ENCODE results near the gene MS4A13. TPM values are rescaled to one million over a fixed set of nuclear protein-coding genes. Genes with fewer than 3 reads are reported as not detected.

The MS4A13 gene
- total RNA-seq, 1 donor, result not detected

DNA sequence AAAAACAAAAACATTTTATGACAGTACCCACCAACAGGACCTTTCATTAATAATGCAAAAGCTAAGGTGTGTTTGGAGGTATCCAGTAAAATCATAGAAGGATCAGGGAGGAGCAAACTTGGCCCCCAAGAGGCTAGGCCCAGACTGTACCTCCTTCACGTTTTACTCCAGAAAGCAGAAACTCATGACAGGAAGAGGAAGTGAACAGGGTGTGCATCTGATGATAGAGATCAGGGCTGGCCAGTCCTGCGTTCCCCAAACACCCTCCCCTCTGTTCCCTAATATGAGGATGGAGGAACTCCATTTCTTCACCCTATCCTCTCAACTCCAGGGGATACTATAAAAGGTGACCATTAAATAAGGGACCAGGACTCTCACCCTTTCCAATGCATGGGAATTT, 32.8 kb upstream of the MS4A13 start:
- no peaks in the 10 kb centered on the region for H3K4me1 ChIP-seq (ENCODE audit: insufficient read depth, low read length)
- TF ChIP-seq, protein P1, sequence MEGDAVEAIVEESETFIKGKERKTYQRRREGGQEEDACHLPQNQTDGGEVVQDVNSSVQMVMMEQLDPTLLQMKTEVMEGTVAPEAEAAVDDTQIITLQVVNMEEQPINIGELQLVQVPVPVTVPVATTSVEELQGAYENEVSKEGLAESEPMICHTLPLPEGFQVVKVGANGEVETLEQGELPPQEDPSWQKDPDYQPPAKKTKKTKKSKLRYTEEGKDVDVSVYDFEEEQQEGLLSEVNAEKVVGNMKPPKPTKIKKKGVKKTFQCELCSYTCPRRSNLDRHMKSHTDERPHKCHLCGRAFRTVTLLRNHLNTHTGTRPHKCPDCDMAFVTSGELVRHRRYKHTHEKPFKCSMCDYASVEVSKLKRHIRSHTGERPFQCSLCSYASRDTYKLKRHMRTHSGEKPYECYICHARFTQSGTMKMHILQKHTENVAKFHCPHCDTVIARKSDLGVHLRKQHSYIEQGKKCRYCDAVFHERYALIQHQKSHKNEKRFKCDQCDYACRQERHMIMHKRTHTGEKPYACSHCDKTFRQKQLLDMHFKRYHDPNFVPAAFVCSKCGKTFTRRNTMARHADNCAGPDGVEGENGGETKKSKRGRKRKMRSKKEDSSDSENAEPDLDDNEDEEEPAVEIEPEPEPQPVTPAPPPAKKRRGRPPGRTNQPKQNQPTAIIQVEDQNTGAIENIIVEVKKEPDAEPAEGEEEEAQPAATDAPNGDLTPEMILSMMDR (IDR thresholded peaks at IDR 0.05; ENCODE audit: extremely low read depth, low read depth, low read length), result no peak
- DNase-seq (ENCODE audit: insufficient read length, low spot score, missing footprints), result no peak
- no peaks in the 10 kb centered on the region for H3K27me3 ChIP-seq (ENCODE audit: insufficient read depth, low read length)
- no peaks in the 10 kb centered on the region for H3K79me2 ChIP-seq (ENCODE audit: insufficient read depth, low read length)
- H4K20me1 ChIP-seq (ENCODE audit: insufficient read depth, low read length), result no peaks in the 10 kb centered on the region
- H3K27ac ChIP-seq (ENCODE audit: low read depth, low read length), result no peak overlapping the region
- peaks cover 3% of the 10 kb centered on the region for H3K9me3 ChIP-seq (ENCODE audit: low read depth, low read length)
- no peak overlapping the region for H2AFZ ChIP-seq (ENCODE audit: low read length)
- H3K4me2 ChIP-seq (ENCODE audit: insufficient read depth, low read length), result no peak overlapping the region
- no peak overlapping the region for H3K4me3 ChIP-seq (ENCODE audit: insufficient read depth, low read length)
- H3K36me3 ChIP-seq (ENCODE audit: insufficient read depth, low read length), result no peaks in the 10 kb centered on the region

DNA sequence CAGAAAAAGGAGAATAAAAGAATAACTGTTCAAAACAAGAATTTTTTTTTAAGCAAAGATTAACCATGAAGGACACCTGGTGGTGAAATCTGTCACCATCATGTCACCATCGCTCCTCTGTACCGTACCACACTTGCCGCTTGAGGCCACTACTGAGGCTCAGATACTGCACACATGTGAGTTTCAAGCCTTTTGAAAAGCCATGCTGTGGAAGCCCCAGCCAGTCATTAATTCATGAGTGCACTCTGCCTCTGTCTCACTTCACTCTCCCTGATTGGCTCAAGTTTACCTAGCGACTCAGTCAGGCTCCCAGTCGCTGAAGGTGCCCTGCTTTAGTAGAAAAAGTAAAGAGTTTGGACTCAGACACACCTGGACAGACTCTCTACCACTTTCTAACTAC, 29.2 kb upstream of the MS4A13 start:
- TF ChIP-seq, protein P1 (IDR thresholded peaks at IDR 0.05; ENCODE audit: extremely low read depth, low read depth, low read length), result no peak
- peaks cover 3% of the 10 kb centered on the region for H3K9me3 ChIP-seq (ENCODE audit: low read depth, low read length)
- no peaks in the 10 kb centered on the region for H3K79me2 ChIP-seq (ENCODE audit: insufficient read depth, low read length)
- H3K27ac ChIP-seq (ENCODE audit: low read depth, low read length), result no peak overlapping the region
- no peaks in the 10 kb centered on the region for H3K36me3 ChIP-seq (ENCODE audit: insufficient read depth, low read length)
- H3K4me2 ChIP-seq (ENCODE audit: insufficient read depth, low read length), result no peak overlapping the region
- H3K27me3 ChIP-seq (ENCODE audit: insufficient read depth, low read length), result no peaks in the 10 kb centered on the region
- H2AFZ ChIP-seq (ENCODE audit: low read length), result no peak overlapping the region
- H3K4me3 ChIP-seq (ENCODE audit: insufficient read depth, low read length), result no peak overlapping the region
- H4K20me1 ChIP-seq (ENCODE audit: insufficient read depth, low read length), result no peaks in the 10 kb centered on the region
- no peaks in the 10 kb centered on the region for H3K4me1 ChIP-seq (ENCODE audit: insufficient read depth, low read length)
- no peak for DNase-seq (ENCODE audit: insufficient read length, low spot score, missing footprints)

DNA sequence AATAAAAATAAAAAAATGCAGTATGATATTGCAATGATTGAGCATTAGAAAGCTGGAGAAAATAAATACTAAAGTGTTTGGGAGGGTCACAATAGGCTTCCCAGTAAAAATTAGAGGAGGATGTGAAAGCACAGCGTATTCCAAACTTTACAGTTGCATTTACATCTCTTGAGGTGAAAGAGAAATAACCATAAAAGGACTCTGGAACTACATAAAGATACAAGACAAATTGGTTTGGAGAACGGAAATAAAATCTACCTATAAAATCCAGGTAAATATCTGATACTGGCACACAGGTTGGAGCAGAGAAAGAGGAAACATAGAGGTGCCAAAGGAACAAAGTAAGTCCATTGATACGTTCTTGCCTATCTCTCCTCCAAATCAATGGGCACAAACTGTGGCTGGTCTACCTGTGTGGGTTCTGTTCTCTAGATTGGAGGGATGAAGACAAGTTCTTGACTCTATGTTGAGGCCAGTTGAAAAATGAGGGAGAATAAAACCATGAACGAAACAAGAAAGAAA, 22.6 kb upstream of the MS4A13 start, which contains the start of gene MS4A12:
Gene MS4A12, plus strand, starts transcription at position 291 of the 522 bp plus-strand sequence. CDS start 4,541 bp downstream, outside the sequence.
- Histone ChIP-seq H3K36me3 (ENCODE audit: insufficient read depth, low read length) (no peaks in the 10 kb centered on the region), H3K9me3 (ENCODE audit: low read depth, low read length) (peaks cover 4% of the 10 kb centered on the region), H3K27ac (ENCODE audit: low read depth, low read length) (no peak within 1 kb of the TSS), H3K4me1 (ENCODE audit: insufficient read depth, low read length) (no peaks in the 10 kb centered on the region), H3K27me3 (ENCODE audit: insufficient read depth, low read length) (no peaks in the 10 kb centered on the region), H3K4me3 (ENCODE audit: insufficient read depth, low read length) (no peak within 1 kb of the TSS), H3K79me2 (ENCODE audit: insufficient read depth, low read length) (no peaks in the 10 kb centered on the region), H3K4me2 (ENCODE audit: insufficient read depth, low read length) (no peak within 1 kb of the TSS), H2AFZ (ENCODE audit: low read length) (no peak within 1 kb of the TSS), H4K20me1 (ENCODE audit: insufficient read depth, low read length) (no peaks in the 10 kb centered on the region)
- TF ChIP-seq, protein P1 (IDR thresholded peaks at IDR 0.05; ENCODE audit: extremely low read depth, low read depth, low read length), result no peak
- DNase-seq (ENCODE audit: insufficient read length, low spot score, missing footprints), result no peak

DNA sequence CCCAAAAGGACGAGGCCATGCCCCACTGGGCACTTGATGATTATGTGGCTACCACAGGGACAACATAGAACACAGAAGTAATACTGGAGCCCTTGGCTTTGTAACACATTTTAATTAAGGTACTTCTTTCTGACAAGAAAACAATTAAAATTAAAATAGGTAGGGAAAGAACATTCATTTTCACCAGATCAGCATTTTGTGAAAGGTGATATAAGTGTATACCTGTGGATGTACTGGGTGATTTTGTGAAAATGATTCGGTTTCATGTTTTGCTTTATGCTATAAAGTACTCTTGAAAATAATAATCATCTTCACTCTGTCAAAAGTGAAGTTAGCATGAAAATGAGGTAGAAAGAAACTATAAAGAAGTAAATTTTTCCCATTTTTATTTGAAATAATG, 21.7 kb upstream of the MS4A13 start:
- DNase-seq (ENCODE audit: insufficient read length, low spot score, missing footprints), result no peak
- Histone ChIP-seq H3K4me3 (ENCODE audit: insufficient read depth, low read length) (no peak overlapping the region), H3K4me2 (ENCODE audit: insufficient read depth, low read length) (no peak overlapping the region), H3K79me2 (ENCODE audit: insufficient read depth, low read length) (no peaks in the 10 kb centered on the region), H3K27me3 (ENCODE audit: insufficient read depth, low read length) (no peaks in the 10 kb centered on the region), H3K36me3 (ENCODE audit: insufficient read depth, low read length) (no peaks in the 10 kb centered on the region), H3K4me1 (ENCODE audit: insufficient read depth, low read length) (no peaks in the 10 kb centered on the region), H4K20me1 (ENCODE audit: insufficient read depth, low read length) (no peaks in the 10 kb centered on the region), H3K27ac (ENCODE audit: low read depth, low read length) (no peak overlapping the region), H2AFZ (ENCODE audit: low read length) (no peak overlapping the region), H3K9me3 (ENCODE audit: low read depth, low read length) (peaks cover 4% of the 10 kb centered on the region)
- TF ChIP-seq, protein P1 (IDR thresholded peaks at IDR 0.05; ENCODE audit: extremely low read depth, low read depth, low read length), result no peak

Measured in osteoblast (primary cell).